Keratinocyte (primary cell): ENCODE data around the gene TTC39C. TPM values are rescaled to one million over a fixed set of nuclear protein-coding genes. Genes with fewer than 3 reads are reported as not detected.

Experiments
- DNase-seq: peaks from one replicate; pipeline ENCODE4 v3.0.0-alpha.2; 2011; ENCODE audit warnings: low read depth, missing footprints, low spot score
- FAIRE-seq: peaks from 2 replicates; lab custom pipeline; 2011; peaks lifted over from hg19 to GRCh38; lab: Jason Lieb, UNC
- H2AFZ ChIP-seq: 2 replicates; pipeline ENCODE4 v1.6.0; 2012; ENCODE audit warnings: low read length, control low read depth, inconsistent platforms; ENCODE audit not compliant: control insufficient read depth
- H3K27ac ChIP-seq: 2 replicates; pipeline ENCODE4 v1.5.1; 2011; ENCODE audit warnings: low read length; ENCODE audit not compliant: control insufficient read depth, insufficient read depth
- H3K27me3 ChIP-seq: 3 replicates; pipeline ENCODE4 v1.6.0; 2011; ENCODE audit warnings: low read length; ENCODE audit not compliant: control insufficient read depth, insufficient read depth; ENCODE audit errors: extremely low read depth
- H3K36me3 ChIP-seq, 2 experiments: 2 replicates in 1 of 2; 3 replicates in 1 of 2; pipeline ENCODE4 v1.5.1; 2011; ENCODE audit warnings: low read length in 2 of 2, mild to moderate bottlenecking in 1 of 2; ENCODE audit not compliant: control insufficient read depth in 2 of 2, insufficient read depth in 2 of 2; ENCODE audit errors: extremely low read depth in 1 of 2
- H3K4me1 ChIP-seq: 3 replicates; pipeline ENCODE4 v1.5.1; 2011; ENCODE audit warnings: low read length; ENCODE audit not compliant: control insufficient read depth, insufficient read depth; ENCODE audit errors: extremely low read depth
- H3K4me2 ChIP-seq: 3 replicates; pipeline ENCODE4 v1.6.0; 2011; ENCODE audit warnings: low read depth, low read length; ENCODE audit not compliant: control insufficient read depth, insufficient read depth; ENCODE audit errors: extremely low read depth
- H3K4me3 ChIP-seq, 3 experiments: fragments of 200-600 bp in 1 of 3; sonication (generic) in 1 of 3; 2 replicates in 2 of 3; 3 replicates in 1 of 3; pipeline ENCODE4 v1.5.1; 2011 to 2016; ENCODE audit warnings: low read length in 3 of 3, mild to moderate bottlenecking in 3 of 3, control low read depth in 2 of 3, inconsistent platforms in 1 of 3, low read depth in 1 of 3, mixed read lengths in 1 of 3, mixed run types in 1 of 3, moderate library complexity in 1 of 3; ENCODE audit not compliant: control insufficient read depth in 2 of 3, insufficient read depth in 2 of 3; ENCODE audit errors: extremely low read depth in 1 of 3
- H3K79me2 ChIP-seq: 2 replicates; pipeline ENCODE4 v1.6.0; 2012; ENCODE audit warnings: low read length; ENCODE audit not compliant: control insufficient read depth, insufficient read depth
- H3K9ac ChIP-seq: 3 replicates; pipeline ENCODE4 v1.6.0; 2011; ENCODE audit warnings: low read length; ENCODE audit not compliant: control insufficient read depth, insufficient read depth; ENCODE audit errors: extremely low read depth
- H3K9me1 ChIP-seq: 3 replicates; pipeline ENCODE4 v1.6.0; 2011; ENCODE audit warnings: low read length; ENCODE audit not compliant: control insufficient read depth, insufficient read depth; ENCODE audit errors: extremely low read depth
- H3K9me3 ChIP-seq: 2 replicates; pipeline ENCODE4 v1.5.1; 2012; ENCODE audit warnings: low read depth, low read length; ENCODE audit not compliant: control insufficient read depth
- H4K20me1 ChIP-seq: 3 replicates; pipeline ENCODE4 v1.6.0; 2011; ENCODE audit warnings: low read length; ENCODE audit not compliant: control insufficient read depth, insufficient read depth; ENCODE audit errors: extremely low read depth
- EZH2 ChIP-seq: IDR thresholded peaks from one replicate; pipeline ENCODE4 v1.6.1; 2012; ENCODE audit warnings: inconsistent platforms, mild to moderate bottlenecking, low read length, moderate library complexity
- dilution Hi-C: fragments of 300-500 bp; cut with MboI; formaldehyde crosslinking; loops from one replicate; pipeline ENCODE4 v1.7.0; 2020; ENCODE audit warnings: low sequenced_read_pairs; ENCODE audit not compliant: extremely low pct_ligation_motif_present
- polyA plus RNA-seq, 5 experiments: library from polyadenylated mRNA; depleted of rRNA in 3 of 5; stranded (reverse) in 3 of 5; stranded (forward) in 1 of 5; unstranded in 1 of 5; fragments of >200 nt; gene quantifications; 1 replicate in 1 of 5; 2 replicates in 3 of 5; 3 replicates in 1 of 5; pipeline versions ENCODE4 v1.2.1 to v1.2.3, GENCODE V29; 2011 to 2012; ENCODE audit warnings: missing spikeins in 2 of 5, low read depth in 1 of 5, low replicate concordance in 1 of 5
- TF ChIP-seq, protein P1 (sequence below), 3 experiments: IDR thresholded peaks in 1 of 3; conservative IDR thresholded peaks in 1 of 3; optimal IDR thresholded peaks in 1 of 3; 2 replicates in 2 of 3; 3 replicates in 1 of 3; pipeline versions ENCODE3 to v1.5.1; 2011; ENCODE audit warnings: low read length in 3 of 3, mild to moderate bottlenecking in 3 of 3, moderate library complexity in 2 of 3, control low read depth in 1 of 3, inconsistent platforms in 1 of 3; ENCODE audit not compliant: insufficient read depth in 2 of 3; ENCODE audit errors: extremely low read depth in 1 of 3

The TTC39C gene
- polyA plus RNA-seq, 1 donor (not counting 4 experiments of a cell fraction or from before 2014, with no cell fraction given): 26.8 TPM

DNA sequence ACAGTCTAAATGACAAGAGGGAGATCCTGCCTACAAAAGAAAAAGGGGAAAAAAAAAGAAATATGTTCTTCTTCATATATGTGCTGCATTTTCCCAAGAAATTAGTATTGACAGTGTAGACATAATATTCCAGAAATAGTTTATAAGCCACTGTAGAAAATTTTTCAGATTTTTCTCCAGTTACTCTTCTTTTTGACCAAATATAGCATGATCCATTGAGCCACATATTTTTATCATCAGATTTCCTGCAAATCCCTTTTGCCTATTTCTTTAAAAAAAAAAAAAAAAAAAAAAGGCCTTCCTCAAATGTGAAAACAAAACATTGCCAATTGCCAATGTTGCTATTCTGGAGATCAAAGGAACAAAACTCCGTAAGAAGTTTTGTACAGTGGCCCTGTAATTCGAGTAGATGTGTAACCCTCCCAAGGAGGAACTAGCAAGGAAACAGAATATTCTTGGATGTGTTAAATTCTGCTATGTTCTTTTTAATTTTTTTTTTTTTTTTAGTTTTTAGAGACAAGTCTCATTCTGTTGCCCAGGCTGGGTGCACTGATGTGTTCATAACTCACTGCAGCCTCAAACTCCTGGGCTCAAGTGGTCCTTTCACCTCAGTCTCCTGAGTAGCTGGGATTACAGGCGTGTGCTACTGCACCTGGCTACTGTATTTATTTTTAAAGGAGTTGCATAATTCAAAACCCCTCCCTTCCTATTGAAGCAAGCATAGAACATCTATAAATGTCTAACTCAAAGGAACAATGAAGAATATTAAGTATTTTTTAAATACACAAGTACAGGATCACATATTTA, 111.8 kb downstream of the TTC39C start:
- H3K9me3 ChIP-seq: no peaks in the 10 kb centered on the region
- H4K20me1 ChIP-seq: no peaks in the 10 kb centered on the region
- no peak for FAIRE-seq
- peaks cover 20% of the 10 kb centered on the region in 2 experiments for H3K36me3 ChIP-seq
- H3K27ac ChIP-seq: no peak overlapping the region
- no peak overlapping the region for H3K4me2 ChIP-seq
- no peak overlapping the region for H3K4me3 ChIP-seq
- no peaks in the 10 kb centered on the region for H3K27me3 ChIP-seq
- DNase-seq: no peak
- H3K9ac ChIP-seq: no peak overlapping the region
- H3K9me1 ChIP-seq: no peaks in the 10 kb centered on the region
- H2AFZ ChIP-seq: no peak overlapping the region
- TF ChIP-seq, protein P1, sequence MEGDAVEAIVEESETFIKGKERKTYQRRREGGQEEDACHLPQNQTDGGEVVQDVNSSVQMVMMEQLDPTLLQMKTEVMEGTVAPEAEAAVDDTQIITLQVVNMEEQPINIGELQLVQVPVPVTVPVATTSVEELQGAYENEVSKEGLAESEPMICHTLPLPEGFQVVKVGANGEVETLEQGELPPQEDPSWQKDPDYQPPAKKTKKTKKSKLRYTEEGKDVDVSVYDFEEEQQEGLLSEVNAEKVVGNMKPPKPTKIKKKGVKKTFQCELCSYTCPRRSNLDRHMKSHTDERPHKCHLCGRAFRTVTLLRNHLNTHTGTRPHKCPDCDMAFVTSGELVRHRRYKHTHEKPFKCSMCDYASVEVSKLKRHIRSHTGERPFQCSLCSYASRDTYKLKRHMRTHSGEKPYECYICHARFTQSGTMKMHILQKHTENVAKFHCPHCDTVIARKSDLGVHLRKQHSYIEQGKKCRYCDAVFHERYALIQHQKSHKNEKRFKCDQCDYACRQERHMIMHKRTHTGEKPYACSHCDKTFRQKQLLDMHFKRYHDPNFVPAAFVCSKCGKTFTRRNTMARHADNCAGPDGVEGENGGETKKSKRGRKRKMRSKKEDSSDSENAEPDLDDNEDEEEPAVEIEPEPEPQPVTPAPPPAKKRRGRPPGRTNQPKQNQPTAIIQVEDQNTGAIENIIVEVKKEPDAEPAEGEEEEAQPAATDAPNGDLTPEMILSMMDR (optimal IDR thresholded peaks at IDR 0.05 in 1 of 3, IDR thresholded peaks at IDR 0.05 in 1 of 3, conservative IDR thresholded peaks at IDR 0.05 in 1 of 3; ENCODE audit: extremely low read depth in 1 of 3, insufficient read depth in 2 of 3, low read length in 3 of 3): no peak
- no peak for TF ChIP-seq EZH2
- dilution Hi-C loops: no loop called here
- H3K79me2 ChIP-seq: no peaks in the 10 kb centered on the region
- H3K4me1 ChIP-seq: no peaks in the 10 kb centered on the region

DNA sequence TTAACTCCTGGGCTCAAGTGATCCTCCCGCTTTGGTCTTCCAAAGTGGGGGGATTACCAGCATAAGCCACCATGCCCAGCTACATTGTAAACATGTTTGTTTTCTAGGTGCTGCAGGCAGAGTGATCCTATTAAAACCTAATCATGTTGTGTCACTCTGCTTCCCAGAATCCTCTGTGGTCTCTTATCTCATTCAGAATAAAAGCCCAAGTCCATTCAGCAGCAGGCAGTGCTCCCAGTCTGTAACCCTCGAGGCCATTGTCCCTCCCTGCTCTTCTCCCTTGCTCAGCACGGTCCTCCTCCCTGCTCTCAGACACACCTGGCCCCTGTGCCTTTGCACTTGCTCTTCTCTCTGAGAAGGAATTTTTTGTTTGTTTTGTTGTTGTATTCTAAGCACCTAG, 113.2 kb downstream of the TTC39C start:
- no peak overlapping the region for H3K27ac ChIP-seq
- no peaks in the 10 kb centered on the region for H4K20me1 ChIP-seq
- no peak overlapping the region for H3K9ac ChIP-seq
- no peak overlapping the region for H2AFZ ChIP-seq
- TF ChIP-seq, protein P1 (optimal IDR thresholded peaks at IDR 0.05 in 1 of 3, IDR thresholded peaks at IDR 0.05 in 1 of 3, conservative IDR thresholded peaks at IDR 0.05 in 1 of 3; ENCODE audit: extremely low read depth in 1 of 3, insufficient read depth in 2 of 3, low read length in 3 of 3): no peak
- TF ChIP-seq EZH2: no peak
- H3K36me3 ChIP-seq: peaks cover 15 to 17% of the 10 kb centered on the region in 2 experiments
- no peaks in the 10 kb centered on the region for H3K4me1 ChIP-seq
- no peaks in the 10 kb centered on the region for H3K9me3 ChIP-seq
- no peaks in the 10 kb centered on the region for H3K79me2 ChIP-seq
- DNase-seq: no peak
- dilution Hi-C loops: no loop called here
- H3K4me2 ChIP-seq: no peak overlapping the region
- no peaks in the 10 kb centered on the region for H3K27me3 ChIP-seq
- no peak for FAIRE-seq
- no peak overlapping the region for H3K4me3 ChIP-seq
- H3K9me1 ChIP-seq: no peaks in the 10 kb centered on the region
